ENCODE results near the gene MID1.

The MID1 gene

GRCh38 chrX:10631416-10632145, 11.2 kb upstream of the MID1 start:
- no peak for FAIRE-seq
- DNase-seq (ENCODE audit: insufficient read length, low spot score), result no peak
- TF ChIP-seq POLR2A (IDR thresholded peaks at IDR 0.05; ENCODE audit: low read depth, low read length), result no peak

- DNase-seq (ENCODE audit: insufficient read length, low spot score) (no peak), FAIRE-seq (no peak)
- no peak for TF ChIP-seq POLR2A (IDR thresholded peaks at IDR 0.05; ENCODE audit: low read depth, low read length)
These were observed 9.9 kb upstream of the MID1 start for GRCh38 chrX:10630320-10630719.

- no peak for TF ChIP-seq POLR2A (IDR thresholded peaks at IDR 0.05; ENCODE audit: low read depth, low read length)
- no peak for DNase-seq (ENCODE audit: insufficient read length, low spot score)
- FAIRE-seq, result no peak
These were observed 9.5 kb upstream of the MID1 start for GRCh38 chrX:10629905-10630304.

- FAIRE-seq, result no peak
- TF ChIP-seq POLR2A (IDR thresholded peaks at IDR 0.05; ENCODE audit: low read depth, low read length), result no peak
These were observed 8.5 kb upstream of the MID1 start for GRCh38 chrX:10628906-10629305.

GRCh38 chrX:10622197-10622596, 1.8 kb upstream of the MID1 start:
- no peak for DNase-seq (ENCODE audit: insufficient read length, low spot score)
- FAIRE-seq, result no peak
- TF ChIP-seq POLR2A (IDR thresholded peaks at IDR 0.05; ENCODE audit: low read depth, low read length), result no peak

More at GRCh38 chrX:10628906-10629305, 8.5 kb upstream of the MID1 start:
- no peak for DNase-seq (ENCODE audit: insufficient read length, low spot score)

- no peak for TF ChIP-seq POLR2A (IDR thresholded peaks at IDR 0.05; ENCODE audit: low read depth, low read length)
- FAIRE-seq (no peak), DNase-seq (ENCODE audit: insufficient read length, low spot score) (no peak)
These were observed 849 bp downstream of the MID1 start for GRCh38 chrX:10619425-10620046.

- DNase-seq (ENCODE audit: insufficient read length, low spot score) (no peak), FAIRE-seq (no peak)
- no peak for TF ChIP-seq POLR2A (IDR thresholded peaks at IDR 0.05; ENCODE audit: low read depth, low read length)
These were observed 1.4 kb downstream of the MID1 start for GRCh38 chrX:10618961-10619360.

GRCh38 chrX:10617999-10618351, 2.4 kb downstream of the MID1 start:
- TF ChIP-seq POLR2A (IDR thresholded peaks at IDR 0.05; ENCODE audit: low read depth, low read length), result no peak
- DNase-seq (ENCODE audit: insufficient read length, low spot score) (no peak), FAIRE-seq (peak; percentile 20)

GRCh38 chrX:10617186-10617998, 3.0 kb downstream of the MID1 start:
- DNase-seq (ENCODE audit: insufficient read length, low spot score) (no peak), FAIRE-seq (no peak)
- TF ChIP-seq POLR2A (IDR thresholded peaks at IDR 0.05; ENCODE audit: low read depth, low read length), result no peak

- FAIRE-seq (no peak), DNase-seq (ENCODE audit: insufficient read length, low spot score) (no peak)
These were observed 4.2 kb downstream of the MID1 start for GRCh38 chrX:10615931-10616774.

GRCh38 chrX:10612215-10612614, 8.2 kb downstream of the MID1 start:
- DNase-seq (ENCODE audit: insufficient read length, low spot score) (no peak), FAIRE-seq (no peak)
- no peak for TF ChIP-seq POLR2A (IDR thresholded peaks at IDR 0.05; ENCODE audit: low read depth, low read length)

More at GRCh38 chrX:10615931-10616774, 4.2 kb downstream of the MID1 start:
- no peak for TF ChIP-seq POLR2A (IDR thresholded peaks at IDR 0.05; ENCODE audit: low read depth, low read length)

GRCh38 chrX:10611441-10612090, 8.8 kb downstream of the MID1 start:
- FAIRE-seq, result no peak
- TF ChIP-seq POLR2A (IDR thresholded peaks at IDR 0.05; ENCODE audit: low read depth, low read length), result no peak
- no peak for DNase-seq (ENCODE audit: insufficient read length, low spot score)

- FAIRE-seq (no peak), DNase-seq (ENCODE audit: insufficient read length, low spot score) (no peak)
- no peak for TF ChIP-seq POLR2A (IDR thresholded peaks at IDR 0.05; ENCODE audit: low read depth, low read length)
These were observed 12.3 kb downstream of the MID1 start for GRCh38 chrX:10608099-10608498.
